Retinal pigment epithelial cell (primary cell): ENCODE data around the gene PRKCZ.

Experiments
- DNase-seq: peaks from one replicate; pipeline ENCODE4 v3.0.0-alpha.2; 2010; ENCODE audit warnings: low read depth
- H3K4me3 ChIP-seq: 2 replicates; pipeline ENCODE4 v1.5.1; 2011; ENCODE audit warnings: mild to moderate bottlenecking, low read length, control low read depth, moderate library complexity
- TF ChIP-seq, protein P1 (sequence below): conservative IDR thresholded peaks from 2 replicates; pipeline ENCODE4 v1.5.1; 2011; ENCODE audit warnings: low read depth, low read length, control low read depth, inconsistent platforms

Gene PRKCZ

DNA sequence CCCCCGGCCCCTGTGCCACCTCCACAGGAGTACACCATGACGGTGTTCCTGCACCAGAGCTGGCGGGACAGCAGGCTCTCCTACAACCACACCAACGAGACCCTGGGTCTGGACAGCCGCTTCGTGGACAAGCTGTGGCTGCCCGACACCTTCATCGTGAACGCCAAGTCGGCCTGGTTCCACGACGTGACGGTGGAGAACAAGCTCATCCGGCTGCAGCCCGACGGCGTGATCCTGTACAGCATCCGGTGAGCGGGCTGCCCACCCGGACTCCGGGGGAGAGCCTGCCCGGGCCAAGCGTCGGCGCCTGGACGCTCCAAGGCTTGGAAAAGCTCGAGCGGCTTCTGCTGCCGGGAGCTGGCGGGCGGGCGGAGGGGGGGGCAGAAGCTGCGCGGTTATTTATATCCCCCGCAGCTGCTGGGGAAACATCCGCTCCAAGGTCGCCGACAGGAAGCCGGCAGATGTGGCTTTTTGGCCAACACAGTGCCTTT is 24.7 kb upstream of the PRKCZ start:
- H3K4me3 ChIP-seq, result no peak overlapping the region
- DNase-seq, result no peak
- TF ChIP-seq, protein P1, sequence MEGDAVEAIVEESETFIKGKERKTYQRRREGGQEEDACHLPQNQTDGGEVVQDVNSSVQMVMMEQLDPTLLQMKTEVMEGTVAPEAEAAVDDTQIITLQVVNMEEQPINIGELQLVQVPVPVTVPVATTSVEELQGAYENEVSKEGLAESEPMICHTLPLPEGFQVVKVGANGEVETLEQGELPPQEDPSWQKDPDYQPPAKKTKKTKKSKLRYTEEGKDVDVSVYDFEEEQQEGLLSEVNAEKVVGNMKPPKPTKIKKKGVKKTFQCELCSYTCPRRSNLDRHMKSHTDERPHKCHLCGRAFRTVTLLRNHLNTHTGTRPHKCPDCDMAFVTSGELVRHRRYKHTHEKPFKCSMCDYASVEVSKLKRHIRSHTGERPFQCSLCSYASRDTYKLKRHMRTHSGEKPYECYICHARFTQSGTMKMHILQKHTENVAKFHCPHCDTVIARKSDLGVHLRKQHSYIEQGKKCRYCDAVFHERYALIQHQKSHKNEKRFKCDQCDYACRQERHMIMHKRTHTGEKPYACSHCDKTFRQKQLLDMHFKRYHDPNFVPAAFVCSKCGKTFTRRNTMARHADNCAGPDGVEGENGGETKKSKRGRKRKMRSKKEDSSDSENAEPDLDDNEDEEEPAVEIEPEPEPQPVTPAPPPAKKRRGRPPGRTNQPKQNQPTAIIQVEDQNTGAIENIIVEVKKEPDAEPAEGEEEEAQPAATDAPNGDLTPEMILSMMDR, result no peak

DNA sequence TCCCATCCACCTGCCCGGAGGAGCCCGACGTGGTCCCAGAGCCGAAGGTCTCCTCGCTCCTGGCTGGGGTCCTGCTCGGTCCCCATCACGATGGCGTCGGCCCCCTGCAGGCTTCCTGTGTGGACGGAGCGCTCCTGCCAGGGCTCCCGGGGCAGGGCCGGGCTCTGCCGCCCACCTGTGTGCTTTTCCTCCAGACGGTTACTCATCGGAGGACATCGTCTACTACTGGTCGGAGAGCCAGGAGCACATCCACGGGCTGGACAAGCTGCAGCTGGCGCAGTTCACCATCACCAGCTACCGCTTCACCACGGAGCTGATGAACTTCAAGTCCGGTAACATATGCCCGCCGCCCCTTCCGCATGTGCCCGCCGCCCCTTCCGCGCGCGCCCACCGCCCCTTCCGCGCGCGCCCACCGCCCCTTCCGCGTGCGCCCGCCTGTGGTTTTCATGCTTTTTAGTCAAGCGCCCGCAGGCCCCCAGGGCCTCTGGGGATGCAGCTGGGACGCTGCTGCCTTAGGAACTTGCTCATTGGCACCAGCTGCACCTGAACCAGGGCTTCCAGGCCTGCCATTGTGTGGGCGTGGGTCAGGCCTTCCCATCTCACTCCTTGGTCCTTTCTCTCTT is 22.1 kb upstream of the PRKCZ start:
- DNase-seq, result no peak
- H3K4me3 ChIP-seq, result no peak overlapping the region
- TF ChIP-seq, protein P1, result no peak

GRCh38 chr1:2028870-2029560 is 21.2 kb upstream of the PRKCZ start:
- TF ChIP-seq, protein P1, result no peak
- DNase-seq, result no peak
- H3K4me3 ChIP-seq, result no peak overlapping the region

DNA sequence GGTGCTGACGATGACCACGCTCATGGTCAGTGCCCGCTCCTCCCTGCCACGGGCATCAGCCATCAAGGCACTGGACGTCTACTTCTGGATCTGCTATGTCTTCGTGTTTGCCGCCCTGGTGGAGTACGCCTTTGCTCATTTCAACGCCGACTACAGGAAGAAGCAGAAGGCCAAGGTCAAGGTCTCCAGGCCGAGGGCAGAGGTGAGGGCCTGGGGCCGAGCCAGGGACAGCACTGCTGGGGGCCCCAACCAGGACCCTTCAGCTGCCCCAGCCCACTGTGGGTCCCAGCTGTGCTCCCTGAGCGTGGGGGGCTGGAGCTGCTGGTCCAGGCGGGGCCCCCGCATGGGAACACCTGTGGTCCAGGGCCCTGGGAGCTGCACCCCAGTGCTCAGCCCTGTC is 20.6 kb upstream of the PRKCZ start:
- no peak for DNase-seq
- TF ChIP-seq, protein P1, result no peak

GRCh38 chr1:2030076-2030871 is 19.9 kb upstream of the PRKCZ start:
- H3K4me3 ChIP-seq, result no peak overlapping the region
- DNase-seq, result no peak
- TF ChIP-seq, protein P1, result no peak

More for the DNA sequence above, 20.6 kb upstream of the PRKCZ start:
- H3K4me3 ChIP-seq, result no peak overlapping the region

DNA sequence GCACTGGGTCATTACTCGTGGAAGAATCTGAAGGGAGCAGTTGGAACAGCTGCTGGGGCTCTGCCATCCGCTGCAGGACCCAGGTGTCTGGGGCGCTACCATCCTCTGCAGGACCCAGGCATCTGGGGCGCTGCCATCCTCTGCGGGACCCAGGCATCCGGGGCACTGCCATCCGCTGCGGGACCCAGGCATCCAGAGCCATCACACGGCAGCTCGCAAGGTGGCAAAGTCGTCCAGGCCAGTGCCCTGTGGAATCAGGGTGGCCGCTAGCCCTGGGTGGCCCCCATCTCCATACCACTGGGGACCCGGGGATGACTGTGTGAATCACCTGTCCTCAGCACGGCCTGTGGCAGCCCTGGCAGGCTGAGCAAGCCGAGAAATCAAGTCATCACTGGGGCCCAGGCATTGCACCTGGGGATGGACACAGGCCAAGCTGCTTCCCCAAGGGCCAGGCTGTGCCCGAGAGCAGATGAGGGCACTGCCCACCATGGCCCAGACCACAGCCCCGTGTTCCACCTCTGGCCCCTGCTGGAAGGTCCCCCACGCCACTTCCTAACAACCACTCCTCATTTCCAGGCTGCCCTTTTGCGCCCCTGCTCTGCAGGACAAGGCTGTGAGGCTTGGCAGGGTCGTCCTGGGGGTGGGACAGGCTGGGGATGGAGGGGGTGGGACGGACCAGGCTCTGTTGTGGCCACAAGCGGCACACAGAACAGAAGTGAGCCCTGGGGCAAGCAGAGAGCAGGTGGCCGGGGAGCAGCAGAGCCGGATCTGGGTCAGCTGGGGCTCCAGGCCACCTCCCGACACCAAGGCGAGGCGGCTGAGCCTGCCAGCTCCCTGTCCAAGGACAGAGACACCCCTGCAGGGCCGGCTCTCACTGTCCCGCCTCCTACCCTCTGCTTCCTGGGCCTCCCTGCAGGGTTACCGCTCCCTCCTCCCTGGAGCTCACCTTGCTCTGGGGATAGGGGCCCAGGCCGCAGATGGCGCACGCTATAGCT is 18.4 kb upstream of the PRKCZ start:
- no peak overlapping the region for H3K4me3 ChIP-seq
- TF ChIP-seq, protein P1, result no peak
- no peak for DNase-seq
